Measurements from ENCODE around the gene MBD5. TPM values are rescaled to one million over a fixed set of nuclear protein-coding genes. Genes with fewer than 3 reads are reported as not detected.

The MBD5 gene
- total and polyA plus RNA-seq, 2 experiments from 2014 or later = 12.1 to 23.4 TPM

DNA sequence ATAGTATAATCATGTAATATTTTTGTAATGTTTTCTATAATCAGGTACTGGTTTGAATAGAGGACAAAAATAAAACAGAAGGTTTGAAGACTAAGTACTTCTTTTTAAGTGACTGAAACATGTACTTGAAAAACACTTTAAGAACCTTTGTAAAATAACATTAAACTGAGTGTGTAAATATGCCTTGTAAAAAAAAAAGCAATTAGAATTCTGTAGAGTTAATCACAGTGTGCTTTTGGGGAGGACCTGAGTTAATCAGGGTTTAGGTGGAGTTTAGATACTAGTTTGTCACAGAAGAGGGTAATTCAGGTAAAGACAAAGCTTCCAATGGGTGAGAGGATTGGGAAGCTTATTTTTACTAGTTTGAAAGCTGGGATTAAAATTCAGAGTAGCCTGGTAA lies 10.3 kb downstream of the MBD5 start:
- H3K9me2 ChIP-seq (ENCODE audit: insufficient read depth) = no peaks in the 10 kb centered on the region
- no peak overlapping the region for H3K27ac ChIP-seq
- 0 out of 2 replicates have a peak, but pooled peaks cover 7% of the 10 kb centered on the region for H3K4me1 ChIP-seq (ENCODE audit: insufficient read depth)
- H3K9ac ChIP-seq = no peak overlapping the region
- no peaks in the 10 kb centered on the region for H3K36me3 ChIP-seq (ENCODE audit: low read depth)
- H3K4me3 ChIP-seq = no peak overlapping the region
- no peak overlapping the region for H3K4me2 ChIP-seq (ENCODE audit: unreplicated experiment)
- TF ChIP-seq EZH2 (IDR thresholded peaks at IDR 0.05; ENCODE audit: insufficient read depth, poor library complexity, severe bottlenecking) = no peak
- TF ChIP-seq EZH2phosphoT487 (IDR thresholded peaks at IDR 0.05; ENCODE audit: insufficient read depth, low read depth) = no peak
- H3K27me3 ChIP-seq (replicated peaks; ENCODE audit: insufficient read depth) = no peaks in the 10 kb centered on the region
- H2AFZ ChIP-seq = no peak overlapping the region
- H3K79me2 ChIP-seq (ENCODE audit: insufficient read depth) = peaks cover 98% of the 10 kb centered on the region
- no peaks in the 10 kb centered on the region for H3K9me3 ChIP-seq (ENCODE audit: low read depth)
- H3F3A ChIP-seq (ENCODE audit: insufficient read depth) = no peaks in the 10 kb centered on the region
- in situ Hi-C loops (cut with MboI) = no loop called here
- H4K20me1 ChIP-seq (ENCODE audit: insufficient read depth) = no peaks in the 10 kb centered on the region
- DNase-seq = no peak

DNA sequence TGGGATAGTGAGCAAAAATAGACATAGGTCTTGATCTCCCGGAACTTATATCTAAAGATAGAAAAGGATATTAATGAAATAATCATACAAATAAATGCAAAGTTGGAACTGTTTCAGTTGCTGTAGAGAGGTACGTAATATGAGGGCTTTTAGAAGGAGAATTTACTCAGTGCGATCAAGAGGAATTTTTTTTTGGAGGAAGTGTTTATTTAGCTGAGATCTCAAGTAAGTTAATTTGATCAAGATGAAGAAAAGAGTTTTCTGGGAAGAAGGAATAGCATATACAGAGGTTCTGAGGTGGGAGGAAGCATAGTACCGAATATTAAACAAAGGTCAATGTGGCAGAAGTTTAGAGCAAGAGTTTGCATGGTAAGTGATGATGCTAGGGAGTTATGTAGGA lies 11.3 kb downstream of the MBD5 start:
- H3K79me2 ChIP-seq (ENCODE audit: insufficient read depth) = peaks cover 96% of the 10 kb centered on the region
- TF ChIP-seq EZH2 (IDR thresholded peaks at IDR 0.05; ENCODE audit: insufficient read depth, poor library complexity, severe bottlenecking) = no peak
- TF ChIP-seq EZH2phosphoT487 (IDR thresholded peaks at IDR 0.05; ENCODE audit: insufficient read depth, low read depth) = no peak
- no peak overlapping the region for H3K9ac ChIP-seq
- in situ Hi-C loops (cut with MboI) = no loop called here
- H2AFZ ChIP-seq = no peak overlapping the region
- no peak for DNase-seq
- no peaks in the 10 kb centered on the region for H3K9me3 ChIP-seq (ENCODE audit: low read depth)
- no peak overlapping the region for H3K27ac ChIP-seq
- H4K20me1 ChIP-seq (ENCODE audit: insufficient read depth) = no peaks in the 10 kb centered on the region
- H3K4me3 ChIP-seq = no peak overlapping the region
- no peaks in the 10 kb centered on the region for H3K9me2 ChIP-seq (ENCODE audit: insufficient read depth)
- 85 to 91% methylated on average over 4 of the region's 4 CpGs for WGBS, 2 experiments (ENCODE audit: low coverage in 1 of 2, low lambda C conversion rate in 2 of 2, missing lambda C conversion rate in 2 of 2)
- H3K4me1 ChIP-seq (ENCODE audit: insufficient read depth) = peaks cover 10% of the 10 kb centered on the region; the same call in 1 of the 2 replicates
- no peaks in the 10 kb centered on the region; the same call in 1 of the 2 replicates for H3F3A ChIP-seq (ENCODE audit: insufficient read depth)
- no peak overlapping the region for H3K4me2 ChIP-seq (ENCODE audit: unreplicated experiment)
- no peaks in the 10 kb centered on the region for H3K27me3 ChIP-seq (replicated peaks; ENCODE audit: insufficient read depth)
- H3K36me3 ChIP-seq (ENCODE audit: low read depth) = no peaks in the 10 kb centered on the region

DNA sequence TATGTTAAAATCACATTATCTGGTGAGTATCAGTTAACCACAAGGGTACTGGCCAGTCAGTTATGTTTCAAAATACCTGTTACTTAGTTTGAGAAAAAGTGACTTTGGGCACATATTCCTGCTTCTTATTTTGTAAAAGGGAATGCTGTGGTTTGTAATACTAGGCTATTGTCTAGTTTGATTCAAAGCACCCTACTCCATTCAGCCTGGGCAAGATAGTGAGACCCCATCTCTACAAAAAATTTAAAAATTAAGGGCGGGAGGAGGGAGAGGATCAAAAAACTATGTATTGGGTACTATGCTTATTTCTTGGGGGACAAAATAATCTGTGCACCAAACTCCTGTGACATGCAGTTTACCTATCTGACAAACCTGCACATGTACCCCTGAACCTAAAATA lies 18.9 kb downstream of the MBD5 start:
- Histone ChIP-seq H3K27me3 (replicated peaks; ENCODE audit: insufficient read depth) (no peaks in the 10 kb centered on the region), H3K79me2 (ENCODE audit: insufficient read depth) (peaks cover 77% of the 10 kb centered on the region), H3K9ac (no peak overlapping the region), H3K27ac (no peak overlapping the region), H3K4me3 (no peak overlapping the region), H3K9me3 (ENCODE audit: low read depth) (no peaks in the 10 kb centered on the region), H3K9me2 (ENCODE audit: insufficient read depth) (no peaks in the 10 kb centered on the region), H3K36me3 (ENCODE audit: low read depth) (no peaks in the 10 kb centered on the region), H3F3A (ENCODE audit: insufficient read depth) (no peaks in the 10 kb centered on the region; the same call in 1 of the 2 replicates), H3K4me1 (ENCODE audit: insufficient read depth) (peaks cover 15% of the 10 kb centered on the region; the same call in 1 of the 2 replicates), H4K20me1 (ENCODE audit: insufficient read depth) (no peaks in the 10 kb centered on the region), H2AFZ (no peak overlapping the region), H3K4me2 (ENCODE audit: unreplicated experiment) (no peak overlapping the region)
- TF ChIP-seq EZH2phosphoT487 (IDR thresholded peaks at IDR 0.05; ENCODE audit: insufficient read depth, low read depth) = no peak
- TF ChIP-seq EZH2 (IDR thresholded peaks at IDR 0.05; ENCODE audit: insufficient read depth, poor library complexity, severe bottlenecking) = no peak
- DNase-seq = no peak
- 98 to 100% methylated on average over 1 of the region's 1 CpG for WGBS, 2 experiments (ENCODE audit: low coverage in 1 of 2, low lambda C conversion rate in 2 of 2, missing lambda C conversion rate in 2 of 2)
- in situ Hi-C loops (cut with MboI) = no loop called here

DNA sequence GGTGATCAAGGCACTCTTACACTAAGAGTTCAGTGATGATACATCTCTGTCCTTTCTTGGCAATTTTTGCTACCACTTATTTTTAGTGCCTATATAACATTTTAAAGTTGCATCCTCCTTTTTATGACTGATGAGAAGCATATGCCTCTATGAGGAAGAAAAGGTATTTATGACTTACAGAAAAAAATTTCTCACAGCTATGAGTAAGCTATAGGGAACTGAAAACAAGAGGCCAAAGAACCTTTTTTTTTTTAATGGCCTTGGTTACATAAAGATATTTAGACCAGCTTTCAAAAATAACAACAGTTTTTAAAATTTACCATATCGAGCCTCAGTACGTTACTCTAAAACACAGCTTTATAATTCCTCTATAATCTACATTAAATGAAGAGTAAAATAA lies 21.3 kb downstream of the MBD5 start:
- Histone ChIP-seq H3K79me2 (ENCODE audit: insufficient read depth) (peaks cover 57% of the 10 kb centered on the region), H3K9me3 (ENCODE audit: low read depth) (no peaks in the 10 kb centered on the region), H3F3A (ENCODE audit: insufficient read depth) (no peaks in the 10 kb centered on the region; the same call in 1 of the 2 replicates), H3K4me1 (ENCODE audit: insufficient read depth) (peaks cover 12% of the 10 kb centered on the region; the same call in 1 of the 2 replicates), H3K27me3 (replicated peaks; ENCODE audit: insufficient read depth) (no peaks in the 10 kb centered on the region), H4K20me1 (ENCODE audit: insufficient read depth) (no peaks in the 10 kb centered on the region), H3K36me3 (ENCODE audit: low read depth) (no peaks in the 10 kb centered on the region), H3K27ac (no peak overlapping the region), H2AFZ (no peak overlapping the region), H3K9me2 (ENCODE audit: insufficient read depth) (no peaks in the 10 kb centered on the region), H3K4me3 (no peak overlapping the region), H3K9ac (no peak overlapping the region), H3K4me2 (ENCODE audit: unreplicated experiment) (no peak overlapping the region)
- 92 to 95% methylated on average over 2 of the region's 2 CpGs for WGBS, 2 experiments (ENCODE audit: low coverage in 1 of 2, low lambda C conversion rate in 2 of 2, missing lambda C conversion rate in 2 of 2)
- in situ Hi-C loops (cut with MboI) = no loop called here
- TF ChIP-seq EZH2phosphoT487 (IDR thresholded peaks at IDR 0.05; ENCODE audit: insufficient read depth, low read depth) (no peak), EZH2 (IDR thresholded peaks at IDR 0.05; ENCODE audit: insufficient read depth, poor library complexity, severe bottlenecking) (no peak)
- DNase-seq = peak; percentile 39

DNA sequence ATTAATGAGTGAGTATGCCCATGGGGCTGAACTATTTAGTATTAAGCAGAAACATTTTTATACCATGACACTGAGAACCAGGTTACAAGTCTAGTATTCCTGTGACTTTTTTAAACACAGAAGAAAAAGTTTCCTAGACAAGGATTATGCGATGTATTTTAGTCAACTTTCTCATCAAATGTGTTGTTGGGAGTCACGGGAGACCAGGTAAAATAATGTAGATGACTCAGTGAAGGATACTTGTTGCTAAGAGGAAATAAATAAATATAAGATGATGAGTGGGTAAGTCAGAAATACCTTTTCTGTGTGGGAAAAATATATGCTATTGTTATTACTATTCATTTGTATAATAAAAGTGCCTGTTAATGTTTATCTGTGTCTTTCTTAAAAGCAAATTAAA lies 23.4 kb downstream of the MBD5 start:
- H3K27ac ChIP-seq = no peak overlapping the region
- no peaks in the 10 kb centered on the region for H3K27me3 ChIP-seq (replicated peaks; ENCODE audit: insufficient read depth)
- no peaks in the 10 kb centered on the region for H3K36me3 ChIP-seq (ENCODE audit: low read depth)
- in situ Hi-C loops (cut with MboI) = no loop called here
- no peak overlapping the region for H3K4me3 ChIP-seq
- H3K9ac ChIP-seq = no peak overlapping the region
- WGBS, 2 experiments (ENCODE audit: low coverage in 1 of 2, low lambda C conversion rate in 2 of 2, missing lambda C conversion rate in 2 of 2) = 98 to 100% methylated on average over 2 of the region's 2 CpGs
- H3K4me1 ChIP-seq (ENCODE audit: insufficient read depth) = peaks cover 8% of the 10 kb centered on the region; the same call in 1 of the 2 replicates
- H4K20me1 ChIP-seq (ENCODE audit: insufficient read depth) = no peaks in the 10 kb centered on the region
- H3K79me2 ChIP-seq (ENCODE audit: insufficient read depth) = peaks cover 47% of the 10 kb centered on the region
- no peak for DNase-seq
- TF ChIP-seq EZH2phosphoT487 (IDR thresholded peaks at IDR 0.05; ENCODE audit: insufficient read depth, low read depth) (no peak), EZH2 (IDR thresholded peaks at IDR 0.05; ENCODE audit: insufficient read depth, poor library complexity, severe bottlenecking) (no peak)
- H3F3A ChIP-seq (ENCODE audit: insufficient read depth) = peaks cover 7% of the 10 kb centered on the region; the same call in 1 of the 2 replicates
- no peak overlapping the region for H3K4me2 ChIP-seq (ENCODE audit: unreplicated experiment)
- H2AFZ ChIP-seq = no peak overlapping the region
- H3K9me3 ChIP-seq (ENCODE audit: low read depth) = no peaks in the 10 kb centered on the region
- H3K9me2 ChIP-seq (ENCODE audit: insufficient read depth) = no peaks in the 10 kb centered on the region
